H1 (cell line): ENCODE data around the gene NHLRC2. TPM values are rescaled to one million over a fixed set of nuclear protein-coding genes. Genes with fewer than 3 reads are reported as not detected.

Experiments used
- CTCF ChIA-PET: fragments of 300-600 bp; sonication (Branson Sonifier 250); formaldehyde crosslinking; loops from one replicate; lab custom pipeline; 2021; ENCODE audit not compliant: partially characterized antibody; lab: Charles Lee
- POLR2A ChIA-PET: fragments of 300-600 bp; sonication (Branson Sonifier 250); formaldehyde crosslinking; loops from one replicate; lab custom pipeline; 2021; ENCODE audit warnings: inconsistent platforms; ENCODE audit not compliant: partially characterized antibody; lab: Charles Lee
- DNase-seq, 2 experiments: peaks; one replicate each; pipeline versions ENCODE4 v3.0.0 to v3.0.0-alpha.2; 2010 to 2022; ENCODE audit warnings: low spot score in 2 of 2, low read depth in 1 of 2, mixed read lengths in 1 of 2
- FAIRE-seq: peaks from 2 replicates; lab custom pipeline; 2011; peaks lifted over from hg19 to GRCh38; lab: Jason Lieb, UNC
- H2AFZ ChIP-seq: 2 replicates; pipeline ENCODE4 v1.8.1; 2012; ENCODE audit warnings: low read length, inconsistent platforms
- H2AK5ac ChIP-seq: 2 replicates; pipeline ENCODE4 v1.6.1; 2013; ENCODE audit warnings: low read depth, low read length
- H2BK120ac ChIP-seq: replicated peaks from 2 replicates; pipeline ENCODE3; 2013; ENCODE audit warnings: low read depth, low read length, inconsistent platforms
- H2BK12ac ChIP-seq: 2 replicates; pipeline ENCODE4 v1.6.1; 2013; ENCODE audit warnings: low read depth, low read length
- H2BK15ac ChIP-seq: 2 replicates; pipeline ENCODE4 v1.6.1; 2013; ENCODE audit warnings: low read length
- H2BK20ac ChIP-seq: 2 replicates; pipeline ENCODE4 v1.6.1; 2013; ENCODE audit warnings: low read length
- H2BK5ac ChIP-seq: 2 replicates; pipeline ENCODE4 v1.6.1; 2013; ENCODE audit warnings: low read depth, low read length
- H3K14ac ChIP-seq: 2 replicates; pipeline ENCODE4 v1.6.1; 2013; ENCODE audit warnings: inconsistent platforms; ENCODE audit not compliant: insufficient read length
- H3K18ac ChIP-seq: 2 replicates; pipeline ENCODE4 v1.6.1; 2013; ENCODE audit warnings: low read length; ENCODE audit errors: extremely low read depth
- H3K23ac ChIP-seq: 2 replicates; pipeline ENCODE4 v1.6.1; 2013; ENCODE audit warnings: inconsistent platforms; ENCODE audit not compliant: insufficient read length
- H3K23me2 ChIP-seq: 2 replicates; pipeline ENCODE4 v1.6.1; 2013; ENCODE audit warnings: low read depth, low read length
- H3K27ac ChIP-seq: 2 replicates; pipeline ENCODE4 v1.6.1; 2011; ENCODE audit warnings: low read depth, low read length, inconsistent platforms
- H3K27me3 ChIP-seq, 4 experiments: replicated peaks in 1 of 4; 1 replicate in 1 of 4; 2 replicates in 3 of 4; pipeline versions ENCODE4 v1.6.1 to v1.8.1; 2011 to 2013; ENCODE audit warnings: low read length in 3 of 4, mild to moderate bottlenecking in 3 of 4, inconsistent platforms in 2 of 4, mixed read lengths in 2 of 4, moderate library complexity in 1 of 4; ENCODE audit not compliant: control insufficient read depth in 3 of 4, insufficient read depth in 3 of 4; ENCODE audit errors: extremely low read depth in 1 of 4
- H3K36me3 ChIP-seq, 4 experiments: 2 replicates each; pipeline versions ENCODE4 v1.6.1 to v1.8.1; 2011 to 2013; ENCODE audit warnings: mild to moderate bottlenecking in 4 of 4, low read length in 3 of 4, moderate library complexity in 2 of 4, control low read depth in 1 of 4, inconsistent platforms in 1 of 4; ENCODE audit not compliant: insufficient read depth in 4 of 4, control insufficient read depth in 2 of 4
- H3K4ac ChIP-seq: replicated peaks from 2 replicates; pipeline ENCODE3; 2013; ENCODE audit warnings: low read length, low read depth, mixed read lengths, inconsistent platforms; ENCODE audit not compliant: insufficient read length
- H3K4me1 ChIP-seq, 4 experiments: replicated peaks in 1 of 4; 1 replicate in 1 of 4; 2 replicates in 3 of 4; pipeline versions ENCODE4 v1.6.1 to v1.8.1; 2011 to 2013; ENCODE audit warnings: low read length in 3 of 4, inconsistent platforms in 2 of 4, mixed read lengths in 1 of 4; ENCODE audit not compliant: insufficient read depth in 4 of 4, control insufficient read depth in 3 of 4
- H3K4me2 ChIP-seq, 2 experiments: 2 replicates each; pipeline versions ENCODE4 v1.6.1 to v1.8.1; 2011 to 2013; ENCODE audit warnings: low read depth in 2 of 2, low read length in 2 of 2, control low read depth in 1 of 2, inconsistent platforms in 1 of 2, mild to moderate bottlenecking in 1 of 2; ENCODE audit not compliant: insufficient read depth in 1 of 2
- H3K4me3 ChIP-seq, 4 experiments: fragments of 200-600, 300-600 bp in 1 of 4; sonication (generic), shearing (Covaris generic), sonication (Bioruptor Twin) in 1 of 4; 2 replicates each; pipeline versions ENCODE4 v1.5.1 to v1.8.1; 2011 to 2016; ENCODE audit warnings: low read length in 4 of 4, low read depth in 3 of 4, control low read depth in 2 of 4, inconsistent platforms in 2 of 4, mild to moderate bottlenecking in 2 of 4, mixed read lengths in 1 of 4, moderate library complexity in 1 of 4; ENCODE audit not compliant: insufficient read depth in 2 of 4; ENCODE audit errors: extremely low read depth in 1 of 4
- H3K56ac ChIP-seq: replicated peaks from 2 replicates; pipeline ENCODE3; 2013; ENCODE audit warnings: low read depth, mild to moderate bottlenecking, mixed read lengths, low read length, inconsistent platforms; ENCODE audit not compliant: insufficient read length
- H3K79me1 ChIP-seq: 2 replicates; pipeline ENCODE4 v1.6.1; 2013; ENCODE audit warnings: low read depth, low read length, control low read depth
- H3K79me2 ChIP-seq, 2 experiments: 2 replicates each; pipeline versions ENCODE4 v1.6.1 to v1.8.1; 2012 to 2013; ENCODE audit warnings: low read length in 2 of 2, mild to moderate bottlenecking in 2 of 2, inconsistent platforms in 1 of 2; ENCODE audit not compliant: insufficient read depth in 2 of 2, control insufficient read depth in 1 of 2
- H3K9ac ChIP-seq, 4 experiments: replicated peaks in 1 of 4; 1 replicate in 1 of 4; 2 replicates in 3 of 4; pipeline versions ENCODE4 v1.6.1 to v1.8.1; 2011 to 2013; ENCODE audit warnings: low read depth in 3 of 4, low read length in 3 of 4, control low read depth in 2 of 4, mild to moderate bottlenecking in 2 of 4, moderate library complexity in 2 of 4, inconsistent platforms in 1 of 4; ENCODE audit errors: extremely low read depth in 1 of 4
- H3K9me3 ChIP-seq, 2 experiments: 2 replicates each; pipeline versions ENCODE4 v1.6.1 to v1.8.1; 2012 to 2013; ENCODE audit warnings: mild to moderate bottlenecking in 2 of 2, moderate library complexity in 2 of 2, control low read depth in 1 of 2, inconsistent platforms in 1 of 2, low read depth in 1 of 2, low read length in 1 of 2, mixed read lengths in 1 of 2; ENCODE audit not compliant: insufficient read depth in 2 of 2
- H4K20me1 ChIP-seq, 2 experiments: replicated peaks in 1 of 2; 2 replicates each; pipeline versions ENCODE3 to v1.8.1; 2011 to 2013; ENCODE audit warnings: inconsistent platforms in 2 of 2, low read length in 2 of 2, mild to moderate bottlenecking in 1 of 2; ENCODE audit not compliant: insufficient read depth in 2 of 2, control insufficient read depth in 1 of 2
- H4K5ac ChIP-seq: 2 replicates; pipeline ENCODE4 v1.6.1; 2013; ENCODE audit warnings: low read length, low read depth, mixed read lengths, inconsistent platforms; ENCODE audit not compliant: insufficient read length
- H4K8ac ChIP-seq: 2 replicates; pipeline ENCODE4 v1.8.0; 2013; ENCODE audit warnings: mild to moderate bottlenecking, moderate library complexity, low read length, inconsistent platforms; ENCODE audit not compliant: insufficient read depth; ENCODE audit errors: extremely low read depth
- H4K91ac ChIP-seq: replicated peaks from 2 replicates; pipeline ENCODE3; 2013; ENCODE audit warnings: low read length, mixed read lengths, inconsistent platforms; ENCODE audit not compliant: insufficient read length
- GABPA ChIP-seq: IDR thresholded peaks from 2 replicates; pipeline ENCODE4 v1.6.1; 2011; ENCODE audit warnings: mild to moderate bottlenecking, low read length, moderate library complexity, borderline replicate concordance; ENCODE audit not compliant: insufficient read depth
- KDM1A ChIP-seq: fragments of 200-600, 300-600 bp; sonication (generic); IDR thresholded peaks from 2 replicates; pipeline ENCODE4 v1.7.1; 2016; ENCODE audit warnings: mild to moderate bottlenecking, low read length, borderline replicate concordance
- RBBP5 ChIP-seq: IDR thresholded peaks from 2 replicates; pipeline ENCODE4 v1.7.1; 2012; ENCODE audit warnings: low read depth, mild to moderate bottlenecking, inconsistent platforms, low read length, moderate library complexity, borderline replicate concordance
- WGBS, 2 experiments: shearing (Covaris generic) in 1 of 2; methylation state at CpG; one replicate each; pipeline versions ENCODE4 v1.1.6 to v1.1.7; 2013 to 2015; ENCODE audit warnings: low lambda C conversion rate in 2 of 2, mixed read lengths in 2 of 2, inconsistent platforms in 1 of 2, low coverage in 1 of 2, missing lambda C conversion rate in 1 of 2; ENCODE audit not compliant: insufficient replicate concordance in 2 of 2, insufficient coverage in 1 of 2, insufficient read length in 1 of 2; ENCODE audit errors: extremely low coverage in 1 of 2, missing lambda C conversion rate in 1 of 2; 5-methylcytosine and 5-hydroxymethylcytosine counted together
- polyA plus RNA-seq, 7 experiments: library from polyadenylated mRNA; depleted of rRNA in 3 of 7; stranded (reverse) in 5 of 7; unstranded in 2 of 7; fragments of >200 nt in 5 of 7; fragments of 200-250 nt in 2 of 7; gene quantifications; 1 replicate in 5 of 7; 2 replicates in 1 of 7; 4 replicates in 1 of 7; pipeline versions ENCODE4 v1.2.1 to v1.2.3, GENCODE V29; 2011 to 2013; ENCODE audit warnings: missing spikeins in 2 of 7, mixed read lengths in 2 of 7
- total RNA-seq: library from RNA; stranded (reverse); fragmentation: NEBNext Ultra II Directional; extraction: Animal tissue kit (Norgen Biotek cat#: 25700); gene quantifications from 2 replicates; pipeline ENCODE4 v1.2.1, GENCODE V29; 2021

The NHLRC2 gene
- total and polyA plus RNA-seq, 2 of the 8 experiments (the other 6 are each of a cell fraction or from before 2014, with no cell fraction given), result 4.9 to 25.6 TPM

DNA sequence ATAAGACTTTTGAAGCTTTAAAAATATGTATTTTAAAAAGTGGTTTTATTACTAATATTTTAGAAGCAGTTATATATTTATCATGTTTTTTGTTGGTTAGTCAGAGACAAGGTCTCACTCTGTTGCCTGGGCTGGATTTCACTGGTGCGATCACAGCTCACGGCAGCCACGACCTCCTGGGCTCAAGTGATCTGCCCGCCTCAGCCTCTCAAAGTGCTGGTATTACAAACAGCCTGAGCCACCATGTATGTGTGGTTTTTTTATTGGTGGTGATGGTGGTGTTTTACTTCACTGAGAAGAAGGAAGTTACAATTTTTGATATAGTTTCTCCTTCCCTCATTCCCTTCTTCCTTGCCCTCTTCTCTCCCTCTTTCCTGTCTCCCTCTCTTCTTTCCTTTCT, 13.4 kb downstream of the NHLRC2 start:
- Histone ChIP-seq H3K4me2 (no peak overlapping the region), H3K79me1 (no peaks in the 10 kb centered on the region; the same call in 1 of the 2 replicates), H3K27me3 (no peaks in the 10 kb centered on the region), H3K4me3 (no peak overlapping the region), H4K5ac (no peak overlapping the region), H2BK12ac (no peak overlapping the region), H3K18ac (no peak overlapping the region), H2BK20ac (no peak overlapping the region), H2BK120ac (no peak overlapping the region), H2BK15ac (no peak overlapping the region), H3K14ac (no peak overlapping the region), H3K27ac (no peak overlapping the region), H3K23ac (no peak overlapping the region), H2BK5ac (no peak overlapping the region), H3K9ac (no peak overlapping the region), H3K9me3 (no peaks in the 10 kb centered on the region), H4K8ac (no peak overlapping the region), H4K91ac (no peak overlapping the region), H3K56ac (no peak overlapping the region), H3K36me3 (peaks cover 0 to 12% (median 3%) of the 10 kb centered on the region in 4 experiments; a peak in 2 of 8 replicates), H3K79me2 (peaks cover 0 to 55% of the 10 kb centered on the region in 2 experiments; a peak in 2 of 4 replicates), H3K4me1 (no peaks in the 10 kb centered on the region), H4K20me1 (peaks cover 2 to 5% of the 10 kb centered on the region in 2 experiments), H2AK5ac (no peak overlapping the region), H3K4ac (no peak overlapping the region), H3K23me2 (no peaks in the 10 kb centered on the region), H2AFZ (no peak overlapping the region)
- WGBS, 2 experiments, result 84% methylated on average over 4 of the region's 4 CpGs; no CpG with 5 or more reads in 1 of the 2 experiments
- DNase-seq (no peak), FAIRE-seq (no peak)
- ChIA-PET CTCF (no interaction called here), POLR2A (no interaction called here)
- TF ChIP-seq GABPA (no peak), KDM1A (no peak), RBBP5 (no peak)
